SK-N-DZ (cell line): Measurements from ENCODE around the gene PIBF1.
"Not testable (repeated sequence)": the region's sequence is repeated elsewhere in the genome, so short reads cannot be mapped to it uniquely, and the experiment has no call there.

Experiments used
- DNase-seq: peaks from one replicate; pipeline ENCODE4 v3.0.0-alpha.2; 2015; ENCODE audit warnings: low spot score

The PIBF1 gene

DNA sequence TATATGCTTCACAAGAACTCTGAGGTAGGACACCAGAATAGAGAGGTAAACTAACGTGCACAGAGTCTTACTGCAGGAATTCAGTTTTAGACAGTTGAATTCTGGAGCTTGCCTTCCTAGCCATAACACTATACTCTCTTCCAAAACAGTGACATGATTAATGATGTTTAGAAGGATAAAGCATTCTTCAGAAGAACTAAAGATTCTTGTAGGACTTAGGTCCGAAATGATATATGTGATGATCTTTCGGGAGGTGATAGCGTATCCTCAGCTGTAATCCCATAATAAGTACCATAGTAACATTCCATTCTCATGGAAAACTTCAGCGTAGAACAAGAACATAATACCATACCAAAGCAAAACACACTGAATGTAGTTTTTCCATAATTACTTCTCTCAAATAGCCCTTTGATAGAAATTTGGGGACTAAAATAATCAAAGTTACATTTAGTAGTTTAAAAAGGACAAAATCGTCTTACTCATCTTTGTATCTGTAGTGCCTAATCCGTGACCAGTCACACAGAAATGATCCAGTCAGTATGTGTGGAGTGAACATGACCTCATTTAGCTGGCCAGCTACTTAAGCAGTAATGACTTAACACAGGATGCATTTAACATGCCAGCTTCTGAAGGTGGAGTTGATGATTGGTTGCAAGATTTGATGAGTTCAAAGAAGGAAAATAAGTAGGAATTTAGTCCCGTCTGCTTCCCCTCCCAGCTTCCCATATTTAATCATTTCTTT, 38.4 kb downstream of the PIBF1 start:
- DNase-seq, result no peak

GRCh38 chr13:72820898-72821279, 39.0 kb downstream of the PIBF1 start:
- no peak for DNase-seq

DNA sequence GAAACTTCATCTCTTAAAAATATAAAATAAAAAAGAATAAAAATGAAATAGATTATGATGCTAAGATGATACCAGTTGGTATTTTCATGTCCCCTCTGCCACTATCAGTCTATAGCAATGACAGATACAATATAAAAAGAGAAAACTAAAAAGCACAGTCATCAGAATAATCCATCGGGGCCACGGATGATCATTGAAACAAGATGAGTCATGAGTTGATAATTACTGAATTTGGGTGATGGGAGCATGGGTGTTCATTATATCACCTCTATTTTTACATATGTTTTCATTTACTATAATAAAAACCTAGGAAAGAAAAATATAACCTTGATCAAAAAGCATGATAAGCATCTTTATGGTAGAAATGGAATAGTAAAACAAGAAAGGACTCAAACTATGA, 41.1 kb downstream of the PIBF1 start:
- no peak for DNase-seq

DNA sequence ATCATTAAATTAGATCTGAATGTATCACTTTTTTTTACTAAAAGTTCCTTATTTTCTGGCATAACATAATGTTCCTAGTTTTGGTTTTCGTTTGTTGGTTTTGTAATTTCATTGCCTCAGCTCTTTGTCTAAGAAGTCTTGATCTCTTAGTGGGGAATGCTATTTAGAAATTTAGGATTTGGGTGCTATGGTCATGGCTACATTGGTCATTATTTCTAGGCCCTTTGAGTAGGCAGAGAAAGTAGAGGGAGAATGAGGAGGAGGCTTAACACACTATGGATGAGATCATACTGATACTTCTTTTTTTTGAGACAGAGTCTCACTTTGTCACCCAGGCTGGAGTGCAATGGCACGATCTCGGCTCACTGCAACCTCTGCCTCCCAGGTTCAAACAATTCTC, 41.8 kb downstream of the PIBF1 start:
- no peak for DNase-seq

DNA sequence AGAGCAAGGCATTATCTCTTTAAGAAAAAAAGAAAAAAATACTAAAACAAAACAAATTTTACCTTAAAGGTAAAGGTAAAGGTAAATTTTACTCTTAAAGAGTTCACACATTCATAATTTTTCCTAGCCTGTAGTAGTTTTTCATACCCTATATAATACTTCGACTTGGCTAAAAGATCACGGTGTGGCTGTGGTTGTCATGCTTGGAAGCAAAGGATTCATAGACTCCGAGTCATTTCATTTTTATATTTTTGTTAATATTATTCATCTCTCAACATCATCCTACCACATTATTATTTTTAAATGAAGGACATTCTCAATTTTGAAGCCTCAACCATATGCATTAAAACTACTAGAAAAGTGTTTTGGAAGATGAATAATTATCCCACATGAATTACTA, 52.7 kb downstream of the PIBF1 start:
- no peak for DNase-seq

GRCh38 chr13:72839831-72840426, 58.0 kb downstream of the PIBF1 start:
- peak; percentile 35 for DNase-seq

- no peak for DNase-seq
Observed at GRCh38 chr13:72842991-72843390, 61.1 kb downstream of the PIBF1 start.

GRCh38 chr13:72845148-72845547, 63.2 kb downstream of the PIBF1 start:
- DNase-seq, result not testable (repeated sequence)

DNA sequence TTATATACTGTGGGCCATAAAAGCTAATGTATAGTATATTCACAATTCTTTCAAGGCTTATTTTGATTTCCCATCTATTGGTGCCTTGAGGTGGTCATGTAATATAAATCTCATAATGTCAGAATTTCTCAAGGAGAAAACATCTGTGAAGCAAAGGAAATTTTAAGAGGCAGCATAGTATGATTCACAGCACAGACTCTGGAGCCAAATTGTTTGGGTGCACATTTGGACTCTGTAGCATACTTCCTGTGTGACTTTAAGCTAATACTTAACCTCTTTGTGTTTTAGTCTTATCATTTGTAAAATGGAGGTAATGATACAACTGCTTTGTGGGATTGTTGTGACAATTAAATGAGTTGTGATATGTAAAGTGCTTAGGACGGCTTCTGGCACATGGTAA, 67.6 kb downstream of the PIBF1 start:
- no peak for DNase-seq

DNA sequence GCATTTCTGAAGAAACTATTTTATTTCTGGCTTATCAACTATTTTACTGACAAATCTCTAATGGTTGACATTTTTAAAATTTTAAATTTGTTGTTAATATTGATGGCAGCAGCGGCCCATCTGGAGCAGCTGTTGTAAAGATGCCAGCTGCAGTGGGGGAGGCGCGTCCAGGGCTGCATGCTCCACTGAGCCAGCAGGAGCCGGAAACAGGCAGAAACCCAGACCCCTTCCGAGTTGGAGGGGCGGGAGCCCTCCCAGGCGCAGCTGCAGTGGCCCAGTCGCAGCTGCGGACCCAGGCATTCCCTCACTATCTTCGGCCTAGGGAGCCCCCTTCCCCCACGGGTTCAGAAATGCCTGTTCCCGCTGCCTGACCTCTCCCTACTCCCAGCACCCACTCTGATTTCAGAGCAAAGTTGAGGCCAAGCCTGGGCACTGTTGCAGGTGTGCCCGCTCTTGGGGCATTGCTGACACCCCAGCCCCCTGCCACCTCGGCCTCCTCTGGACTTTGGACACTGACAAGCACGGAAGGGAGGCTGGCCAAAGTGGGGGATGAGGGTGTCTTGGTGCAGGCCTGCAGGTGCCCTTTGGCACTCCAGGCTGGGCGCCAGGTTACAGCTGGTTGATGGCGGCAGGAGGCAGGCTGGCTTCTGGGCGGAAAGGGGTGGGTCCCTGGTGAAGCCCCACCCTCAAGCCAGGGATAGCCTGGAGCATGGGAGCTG, 69.2 kb downstream of the PIBF1 start:
- DNase-seq, result no peak

DNA sequence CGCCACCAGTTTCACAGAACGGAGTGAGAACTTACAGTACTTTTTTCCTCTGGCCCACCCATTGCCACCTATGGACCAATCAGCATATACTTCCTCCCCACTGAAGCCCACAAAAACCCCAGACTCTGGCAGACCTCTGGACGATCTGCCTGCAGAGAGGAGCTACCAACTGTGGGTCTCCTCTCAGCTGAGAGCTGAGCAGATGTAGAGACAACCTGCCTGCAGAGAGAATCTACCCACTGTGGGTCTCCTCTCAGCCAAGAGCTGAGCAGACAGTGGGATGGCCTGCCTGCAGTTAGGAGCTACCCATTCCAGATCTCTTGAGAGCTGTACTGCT, 69.7 kb downstream of the PIBF1 start:
- DNase-seq, result no peak

DNA sequence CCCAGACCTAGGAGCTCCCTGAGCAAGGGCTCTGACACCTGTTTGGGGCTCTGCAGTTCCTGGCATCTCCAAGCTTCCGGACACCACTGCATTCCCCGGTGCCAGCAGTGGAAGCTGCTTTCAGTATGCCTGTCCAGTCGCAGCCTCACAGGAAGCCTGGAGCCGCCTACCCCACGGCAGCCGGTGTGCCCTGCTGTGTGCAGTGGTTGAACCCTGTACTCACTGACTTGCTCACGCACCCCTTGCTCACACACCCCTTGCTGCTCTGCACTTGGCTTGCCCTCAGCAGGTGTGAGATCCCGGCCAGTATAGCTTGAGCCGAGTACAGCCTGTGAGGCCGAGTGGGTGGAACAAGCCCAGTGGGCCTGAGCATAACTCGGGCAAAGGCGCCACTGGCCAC, 70.3 kb downstream of the PIBF1 start:
- DNase-seq, result no peak

GRCh38 chr13:72853000-72853399, 71.1 kb downstream of the PIBF1 start:
- DNase-seq, result no peak

GRCh38 chr13:72864142-72865011, 82.4 kb downstream of the PIBF1 start:
- DNase-seq, result no peak

- DNase-seq, result no peak
Observed at GRCh38 chr13:72868229-72868628, 86.3 kb downstream of the PIBF1 start.

GRCh38 chr13:72875233-72875632, 93.3 kb downstream of the PIBF1 start:
- DNase-seq, result no peak

- no peak for DNase-seq
Observed at GRCh38 chr13:72884101-72884500, 102.2 kb downstream of the PIBF1 start.

GRCh38 chr13:72886272-72887067, 104.5 kb downstream of the PIBF1 start:
- DNase-seq, result no peak

DNA sequence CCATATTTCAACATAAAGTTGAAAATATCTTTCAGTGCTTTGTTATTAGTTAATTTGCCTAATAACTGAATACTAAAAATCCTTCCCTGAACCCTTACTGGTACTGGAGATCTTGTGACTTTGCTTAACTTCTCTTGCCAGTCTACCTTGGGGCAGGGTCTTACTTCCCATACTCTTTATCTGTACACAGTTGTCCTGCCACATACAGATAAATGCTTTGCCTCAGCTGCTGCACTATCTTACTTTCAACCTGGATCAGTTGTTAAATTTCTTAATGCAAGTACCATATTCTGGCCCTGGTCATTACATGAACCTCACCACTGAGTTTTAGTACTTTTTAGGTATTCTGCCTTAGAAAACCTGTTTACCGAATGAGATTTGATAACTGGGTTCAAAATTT, 107.6 kb downstream of the PIBF1 start:
- DNase-seq, result no peak

DNA sequence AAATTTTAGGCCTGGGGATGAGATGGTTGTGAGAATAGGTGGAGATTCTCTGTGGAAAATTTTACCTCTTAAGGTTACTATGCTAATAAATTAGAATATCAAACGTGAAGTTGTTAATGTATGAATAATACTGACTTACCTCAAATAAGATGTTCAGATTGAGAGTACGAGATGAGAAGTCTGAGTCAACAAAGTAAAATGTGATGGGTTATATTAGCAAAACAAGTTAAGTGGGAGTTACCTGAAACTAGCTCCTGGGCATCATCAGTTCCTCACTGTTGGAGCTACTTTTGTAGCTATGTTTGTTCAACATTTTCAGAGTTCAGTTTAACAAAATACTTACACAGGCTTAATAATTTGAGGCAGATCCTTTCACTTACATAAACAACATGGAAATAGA, 108.6 kb downstream of the PIBF1 start:
- DNase-seq, result no peak

- DNase-seq, result no peak
Observed at GRCh38 chr13:72891423-72891822, 109.5 kb downstream of the PIBF1 start.
